Medulla oblongata (tissue), 1 donor: ENCODE measurements around the gene ANP32A.
A peak's percentile ranks its signal among the peaks of the same experiment; 100 is the strongest.

Experiments
- DNase-seq: peaks from one replicate; pipeline ENCODE4 v3.0.0-alpha.2; 2015; ENCODE audit errors: extremely low spot score

ANP32A gene

DNA sequence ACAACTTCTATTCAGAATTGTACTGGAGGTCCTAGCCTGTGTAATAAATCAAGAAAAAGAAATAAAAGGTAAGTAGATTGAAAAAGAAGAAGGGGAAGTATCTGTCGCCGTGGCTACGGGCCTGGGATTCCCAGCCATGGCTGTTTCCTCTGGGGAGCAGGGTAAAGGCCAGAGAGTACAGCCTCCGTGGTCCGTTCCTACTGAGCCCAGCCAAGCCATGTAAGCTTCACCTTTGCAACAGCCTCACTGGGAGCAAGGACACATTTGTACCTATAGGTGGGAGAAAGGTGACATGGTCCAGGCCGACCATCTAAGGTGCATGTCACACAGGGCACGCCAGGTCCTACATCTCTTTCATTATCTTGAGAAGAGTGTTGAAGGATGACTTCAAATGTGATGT lies 71.3 kb downstream of the ANP32A start:
- no peak for DNase-seq

DNA sequence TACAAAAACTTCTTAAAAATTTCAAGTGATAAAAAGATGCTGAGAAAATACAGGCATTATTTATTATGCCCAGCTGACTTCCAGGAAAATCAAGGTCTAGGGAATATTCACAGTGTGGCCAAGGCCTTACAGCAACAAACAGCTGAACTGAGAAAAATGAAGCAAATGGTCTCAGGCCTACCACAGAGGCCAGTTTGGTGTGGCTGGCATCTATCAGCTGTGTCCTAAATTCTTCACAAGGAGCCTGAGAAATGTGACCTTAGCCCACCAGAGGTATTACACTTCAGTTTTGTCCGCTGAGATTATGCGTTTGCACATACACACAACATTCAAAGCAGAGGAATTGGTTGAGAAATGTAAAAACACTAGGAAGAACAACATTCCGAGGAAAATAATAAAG lies 77.4 kb downstream of the ANP32A start:
- DNase-seq: no peak

DNA sequence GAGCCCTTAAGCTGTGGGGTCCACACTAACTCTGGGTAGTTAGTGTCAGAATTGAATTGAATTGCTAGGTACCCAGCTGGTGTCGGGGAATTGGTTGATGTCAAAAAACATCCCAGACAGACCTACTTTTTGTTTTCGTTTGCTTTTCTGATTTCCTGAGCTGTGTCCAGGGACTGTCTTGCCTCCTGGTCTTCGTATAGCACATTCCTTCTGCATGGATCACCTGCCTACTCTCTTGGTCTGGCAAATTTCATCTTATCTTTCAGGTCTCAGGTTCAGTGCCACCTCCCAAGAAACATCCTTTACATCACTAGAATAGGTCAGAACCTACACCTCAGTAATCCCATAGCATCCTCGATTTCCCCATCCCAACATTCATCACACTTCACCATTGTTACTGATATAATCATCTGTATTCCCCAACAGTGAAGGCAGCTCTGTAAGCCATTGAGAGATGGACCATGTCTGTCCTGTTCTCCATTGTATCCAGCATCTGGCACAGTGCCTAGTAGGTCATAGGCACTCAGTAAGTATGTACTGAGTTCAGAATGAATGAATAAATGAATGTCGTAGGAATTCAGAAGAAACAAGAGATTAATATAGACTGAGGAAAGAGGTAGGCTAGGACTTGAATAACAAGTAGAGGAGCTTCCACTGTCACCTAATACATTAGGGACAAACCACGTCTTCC lies 81.2 kb downstream of the ANP32A start:
- DNase-seq: peak; percentile 80

DNA sequence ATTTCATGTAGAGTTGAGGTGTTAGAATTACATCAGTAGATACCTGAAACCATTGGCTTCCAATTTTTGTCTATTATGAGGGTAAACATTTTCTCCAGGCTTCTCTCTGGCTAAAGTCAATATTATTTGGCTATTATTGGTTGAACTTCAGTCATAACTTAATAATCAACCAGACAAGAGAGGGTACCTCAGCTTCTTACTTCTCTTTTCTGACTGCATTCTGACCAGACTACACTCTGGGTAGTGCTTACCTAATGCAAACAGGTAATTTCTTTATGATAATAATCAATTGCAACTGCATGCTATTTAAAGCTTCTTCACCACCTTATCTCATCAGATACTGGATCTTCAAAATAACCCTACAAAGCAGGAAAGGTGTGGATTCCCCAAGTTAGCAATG lies 85.1 kb downstream of the ANP32A start:
- DNase-seq: no peak

DNA sequence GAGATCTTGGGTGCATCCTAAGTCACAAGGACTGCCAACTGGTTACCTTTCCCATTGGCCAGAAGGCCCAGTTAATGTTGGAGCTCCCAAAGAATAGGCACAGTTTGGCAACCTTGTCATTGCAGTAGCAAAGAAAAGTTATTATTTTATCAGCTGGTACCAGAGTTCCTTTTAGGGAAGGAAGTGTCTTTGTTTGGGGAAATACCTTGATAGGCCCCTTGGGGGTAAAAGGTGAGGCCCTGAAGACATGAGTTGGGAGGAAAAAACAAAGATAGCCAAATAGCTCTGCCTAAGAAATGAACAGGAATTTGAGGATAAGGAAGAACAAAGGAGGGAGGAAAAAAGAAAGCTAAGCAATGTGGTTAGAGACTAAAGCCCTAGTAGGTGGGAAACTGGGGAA lies 85.8 kb downstream of the ANP32A start:
- DNase-seq: no peak

DNA sequence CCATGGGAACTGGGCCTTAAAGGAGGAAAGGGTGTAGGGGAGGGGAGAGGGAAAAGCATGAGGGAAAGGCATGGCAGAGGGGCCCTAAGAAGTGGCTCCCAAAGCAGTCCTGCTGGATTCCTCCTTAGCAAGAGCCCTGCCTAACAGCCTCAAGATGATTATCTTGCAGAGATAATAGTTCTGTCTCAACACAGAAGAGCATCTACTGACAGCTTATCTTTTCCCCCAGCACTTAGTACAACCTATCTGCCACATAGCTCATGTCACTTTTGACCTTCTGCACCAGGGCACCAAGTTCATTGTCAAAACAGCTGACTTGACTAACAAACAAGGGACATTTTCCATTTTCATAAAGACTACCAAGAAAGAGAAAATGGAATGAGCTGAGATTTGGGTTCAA lies 86.3 kb downstream of the ANP32A start:
- no peak for DNase-seq

DNA sequence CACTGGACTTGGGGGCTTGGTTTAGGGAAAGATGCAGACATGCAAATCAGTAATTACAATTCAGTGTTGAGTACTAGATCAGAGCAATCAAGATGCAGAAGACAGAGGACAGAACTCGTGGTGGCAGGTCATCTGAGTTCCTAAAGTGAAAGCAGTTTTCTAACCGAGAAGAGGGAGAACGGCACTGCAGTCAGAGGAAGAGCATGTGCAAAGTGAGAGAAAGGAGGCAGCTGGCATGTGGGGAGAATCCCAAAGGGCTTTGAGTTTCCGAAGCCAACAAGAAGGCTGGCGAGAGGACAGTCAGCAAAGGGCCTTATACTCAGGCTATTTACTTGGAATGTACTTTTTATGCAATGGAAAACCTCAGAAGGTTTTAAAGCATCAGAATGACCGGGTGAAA lies 87.0 kb downstream of the ANP32A start:
- DNase-seq: peak; percentile 67

DNA sequence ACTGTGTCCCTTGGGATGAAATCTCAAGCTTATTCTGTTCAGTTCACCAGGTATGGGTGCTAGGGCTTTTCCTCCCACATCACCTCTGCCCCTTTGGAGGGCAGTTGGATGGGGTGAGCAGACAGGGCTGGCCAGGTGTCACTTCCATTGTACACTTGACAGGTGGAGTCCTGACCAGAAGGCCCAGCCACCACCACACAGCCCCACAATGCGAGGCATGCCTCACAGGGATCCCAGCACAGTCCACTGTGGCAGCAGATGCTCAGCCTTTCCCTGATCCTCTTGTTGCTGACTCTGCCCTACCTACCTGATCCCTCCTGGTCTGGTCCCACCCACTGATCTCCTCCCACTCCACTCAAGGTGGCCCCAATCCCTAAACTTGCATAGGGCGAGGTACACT lies 88.2 kb downstream of the ANP32A start:
- DNase-seq: no peak

DNA sequence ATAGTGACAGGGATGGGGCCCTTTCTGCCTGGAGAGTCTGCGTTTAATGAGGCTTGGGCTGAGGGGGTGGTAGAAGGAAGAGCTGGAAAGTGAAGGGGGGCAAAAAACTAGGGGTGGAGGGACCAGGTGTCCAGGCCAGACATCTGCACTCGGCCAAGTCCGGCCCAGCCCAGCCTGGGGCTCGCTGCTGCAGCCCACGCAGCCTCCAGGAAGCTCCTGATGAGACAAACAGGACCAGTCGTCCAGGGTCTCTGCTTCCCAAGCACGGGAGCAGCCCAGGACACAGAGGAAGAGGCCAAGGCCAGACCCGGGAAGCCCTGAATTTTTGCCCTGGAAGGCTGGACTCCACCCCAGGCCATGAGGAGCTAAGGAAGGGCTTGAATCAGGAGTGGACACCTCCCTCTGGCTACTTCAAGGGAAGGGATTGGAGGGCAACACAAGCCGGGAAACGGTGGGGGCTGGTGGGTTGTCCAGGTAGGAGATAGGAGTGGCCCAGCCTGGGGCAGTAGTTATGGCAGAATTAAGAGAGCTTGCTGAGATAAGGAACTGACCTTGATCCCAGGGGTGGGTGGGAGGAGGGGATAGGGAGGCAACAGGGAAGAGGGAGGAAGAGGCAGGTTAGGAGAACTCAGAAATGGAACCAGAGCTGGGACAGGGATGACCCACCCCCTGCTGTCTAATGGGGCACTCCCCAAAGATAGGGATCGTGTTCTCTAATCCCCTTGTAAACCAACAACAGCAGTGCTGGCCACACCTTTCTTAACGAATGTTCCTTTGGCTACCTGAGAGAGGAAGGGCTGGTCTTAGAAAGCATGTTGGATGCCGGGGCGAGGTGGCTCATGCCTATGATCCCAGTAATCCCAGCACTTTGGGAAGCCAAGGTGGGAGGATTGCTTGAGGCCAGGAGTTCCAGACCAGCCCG lies 89.5 kb downstream of the ANP32A start:
- no peak for DNase-seq

DNA sequence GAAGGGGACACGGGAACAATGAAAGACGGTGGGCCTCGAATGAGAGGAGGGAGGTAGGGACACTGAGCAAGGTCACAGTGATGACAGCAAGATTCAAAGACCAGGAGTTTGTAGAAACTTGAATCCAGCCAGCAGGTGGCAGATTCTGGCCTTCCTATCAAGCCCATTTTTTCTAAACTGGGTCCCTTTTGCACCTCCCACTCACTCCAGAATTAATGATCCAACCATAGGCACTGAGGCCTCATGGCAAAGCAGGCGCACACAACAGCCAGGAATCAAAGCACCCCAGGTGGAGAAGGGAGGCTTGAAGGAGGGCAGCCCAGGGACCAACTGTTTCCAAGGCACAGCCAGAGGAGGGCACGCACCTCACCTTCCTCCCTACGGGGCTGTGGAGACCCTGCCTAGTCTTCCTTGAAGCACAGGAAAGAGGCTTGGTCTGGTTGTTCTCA lies 90.2 kb downstream of the ANP32A start:
- DNase-seq: peak; percentile 85

DNA sequence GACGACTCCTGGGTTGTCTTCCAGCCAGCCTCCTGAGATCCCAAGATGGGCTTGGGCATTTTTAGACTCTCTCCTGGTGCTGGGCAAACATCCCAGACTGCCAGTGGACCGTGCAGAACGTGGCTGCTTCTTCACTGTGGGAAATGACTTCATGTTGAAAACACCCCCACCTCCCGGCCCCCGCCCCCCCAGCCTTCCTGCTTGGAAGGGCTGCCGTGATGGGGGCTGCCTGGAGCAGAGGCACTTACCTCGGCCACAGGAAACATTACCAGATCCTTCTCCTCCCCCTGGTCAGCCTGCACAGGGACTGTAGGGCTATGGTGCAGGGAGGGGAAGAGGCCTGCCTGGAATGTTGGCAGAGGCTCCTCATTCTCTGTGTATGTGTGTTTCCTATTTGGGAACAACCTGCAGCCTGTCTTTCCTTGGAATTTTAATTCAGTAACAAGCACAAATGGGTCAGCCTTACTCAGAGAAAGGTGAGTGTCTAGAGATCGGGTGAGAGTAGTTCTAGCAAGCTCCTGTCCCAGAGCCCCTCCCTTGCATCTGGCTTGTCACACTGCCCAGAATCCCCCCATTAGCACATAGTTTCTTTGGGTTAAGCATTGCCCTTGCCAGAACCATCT lies 90.8 kb downstream of the ANP32A start:
- peak; percentile 53 for DNase-seq
